Mesenchymal stem cell (in vitro differentiated cells and primary cell): ENCODE measurements around the gene CDH4.

ENCODE experiments used
- DNase-seq: peaks from one replicate; pipeline ENCODE4 v3.0.0-alpha.2; 2013
- H2AFZ ChIP-seq: one replicate; pipeline ENCODE4 v1.6.1; 2013; ENCODE audit warnings: low read depth, mild to moderate bottlenecking, control low read depth, inconsistent platforms, low read length, moderate library complexity
- H2AK5ac ChIP-seq: 2 replicates; pipeline ENCODE4 v1.6.1; 2013; ENCODE audit warnings: low read length, moderate library complexity, mild to moderate bottlenecking, inconsistent platforms; ENCODE audit not compliant: severe bottlenecking
- H2BK120ac ChIP-seq: one replicate; pipeline ENCODE4 v1.6.1; 2013; ENCODE audit warnings: low read depth, mild to moderate bottlenecking, inconsistent platforms, low read length, moderate library complexity
- H2BK12ac ChIP-seq, 2 experiments: one replicate each; pipeline ENCODE4 v1.6.1; 2013; ENCODE audit warnings: inconsistent platforms in 2 of 2, low read length in 2 of 2, mild to moderate bottlenecking in 2 of 2, moderate library complexity in 2 of 2, control low read depth in 1 of 2
- H2BK15ac ChIP-seq: one replicate; pipeline ENCODE4 v1.6.1; 2013; ENCODE audit warnings: mild to moderate bottlenecking, low read depth, inconsistent platforms; ENCODE audit not compliant: poor library complexity, severe bottlenecking
- H2BK5ac ChIP-seq: 2 replicates; pipeline ENCODE4 v1.6.1; 2013; ENCODE audit warnings: low read depth, mild to moderate bottlenecking, low read length, control low read depth, inconsistent platforms; ENCODE audit not compliant: poor library complexity, severe bottlenecking
- H3K14ac ChIP-seq, 2 experiments: one replicate each; pipeline ENCODE4 v1.6.1; 2013; ENCODE audit warnings: inconsistent platforms in 2 of 2, low read length in 2 of 2, control low read depth in 1 of 2, mild to moderate bottlenecking in 1 of 2, moderate library complexity in 1 of 2
- H3K18ac ChIP-seq, 2 experiments: one replicate each; pipeline ENCODE4 v1.6.1; 2013; ENCODE audit warnings: inconsistent platforms in 2 of 2, low read length in 2 of 2, control low read depth in 1 of 2, low read depth in 1 of 2, mild to moderate bottlenecking in 1 of 2
- H3K23ac ChIP-seq, 2 experiments: one replicate each; pipeline ENCODE4 v1.6.1; 2013; ENCODE audit warnings: inconsistent platforms in 2 of 2, low read length in 2 of 2, mild to moderate bottlenecking in 2 of 2, moderate library complexity in 2 of 2, control low read depth in 1 of 2
- H3K27ac ChIP-seq: 2 replicates; pipeline ENCODE4 v1.5.1; 2013; ENCODE audit warnings: mild to moderate bottlenecking, moderate library complexity, low read length, control low read depth, inconsistent platforms; ENCODE audit not compliant: poor library complexity, severe bottlenecking
- H3K27me3 ChIP-seq, 2 experiments: 2 replicates each; pipeline versions ENCODE4 v1.6.1 to v1.7.0; 2013; ENCODE audit warnings: low read length in 2 of 2, mild to moderate bottlenecking in 2 of 2, moderate library complexity in 2 of 2, control low read depth in 1 of 2, inconsistent platforms in 1 of 2; ENCODE audit not compliant: control insufficient read depth in 1 of 2, insufficient read depth in 1 of 2
- H3K36me3 ChIP-seq, 2 experiments: 2 replicates each; pipeline versions ENCODE4 v1.6.1 to v1.7.0; 2013; ENCODE audit warnings: low read length in 2 of 2, control low read depth in 1 of 2, inconsistent platforms in 1 of 2, low read depth in 1 of 2, mild to moderate bottlenecking in 1 of 2; ENCODE audit not compliant: insufficient read depth in 2 of 2, control insufficient read depth in 1 of 2
- H3K4ac ChIP-seq, 2 experiments: one replicate each; pipeline ENCODE4 v1.6.1; 2013; ENCODE audit warnings: inconsistent platforms in 2 of 2, low read length in 2 of 2, mild to moderate bottlenecking in 2 of 2, moderate library complexity in 2 of 2, control low read depth in 1 of 2, low read depth in 1 of 2
- H3K4me1 ChIP-seq: 2 replicates; pipeline ENCODE4 v1.6.1; 2013; ENCODE audit warnings: low read depth, low read length, control low read depth; ENCODE audit not compliant: control insufficient read depth, insufficient read depth
- H3K4me2 ChIP-seq: 2 replicates; pipeline ENCODE4 v1.6.1; 2013; ENCODE audit warnings: low read length, mild to moderate bottlenecking, inconsistent platforms; ENCODE audit not compliant: poor library complexity, severe bottlenecking
- H3K4me3 ChIP-seq, 2 experiments: 2 replicates each; pipeline versions ENCODE4 v1.5.1 to v1.7.0; 2013; ENCODE audit warnings: low read length in 2 of 2, mild to moderate bottlenecking in 2 of 2, control low read depth in 1 of 2, low read depth in 1 of 2; ENCODE audit not compliant: insufficient read depth in 1 of 2
- H3K79me1 ChIP-seq: replicated peaks from 2 replicates; pipeline ENCODE4 v1.6.1; 2013; ENCODE audit warnings: mild to moderate bottlenecking, control low read depth, low read length, inconsistent platforms; ENCODE audit not compliant: poor library complexity, severe bottlenecking
- H3K9ac ChIP-seq: 2 replicates; pipeline ENCODE4 v1.7.0; 2013; ENCODE audit warnings: mild to moderate bottlenecking, low read length, moderate library complexity
- H3K9me3 ChIP-seq: 2 replicates; pipeline ENCODE4 v1.7.0; 2013; ENCODE audit warnings: mild to moderate bottlenecking, low read length; ENCODE audit not compliant: control insufficient read depth
- H4K8ac ChIP-seq: one replicate; pipeline ENCODE4 v1.6.1; 2013; ENCODE audit warnings: inconsistent platforms, mild to moderate bottlenecking, low read length, moderate library complexity
- H4K91ac ChIP-seq: one replicate; pipeline ENCODE4 v1.6.1; 2013; ENCODE audit warnings: mild to moderate bottlenecking, low read length, inconsistent platforms
- WGBS: methylation state at CpG from one replicate; pipeline ENCODE4 v1.1.7; 2013; ENCODE audit warnings: mixed read lengths; 5-methylcytosine and 5-hydroxymethylcytosine counted together

The CDH4 gene

DNA sequence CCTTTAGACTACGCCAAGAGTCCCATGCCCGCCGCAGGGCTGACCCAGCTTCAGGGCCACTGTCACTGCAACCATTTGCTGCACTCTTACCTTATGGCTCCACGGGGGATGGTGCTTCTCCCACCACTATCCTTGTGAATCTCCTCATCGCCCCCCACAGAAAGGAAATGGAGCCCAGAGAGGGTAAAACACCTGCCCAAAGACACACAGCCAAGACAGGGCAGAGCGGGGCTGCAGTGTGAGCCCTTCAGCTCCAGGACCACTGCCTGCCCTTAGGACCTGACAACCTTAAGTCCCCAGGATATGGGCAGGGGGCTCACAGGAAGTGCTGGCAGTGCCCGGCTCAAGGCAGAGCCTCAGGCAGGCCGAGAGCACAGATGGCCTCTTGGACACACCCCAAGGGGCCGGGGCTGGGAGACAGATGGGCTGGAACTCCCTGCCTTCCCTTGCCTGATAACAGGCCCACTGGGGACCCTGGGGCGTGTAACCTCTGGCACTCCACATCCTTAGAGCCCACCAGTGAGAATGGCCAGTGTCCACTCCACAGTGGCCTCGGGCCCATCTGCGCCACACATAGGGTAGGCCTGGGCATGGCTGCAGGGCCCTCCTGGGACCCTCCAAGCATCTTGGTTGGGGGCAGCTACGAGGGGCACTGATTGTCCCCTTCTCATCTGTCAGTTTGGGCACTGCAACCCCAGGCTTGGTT lies 548.5 kb downstream of the CDH4 start:
- H3K9me3 ChIP-seq = no peaks in the 10 kb centered on the region
- H3K4me2 ChIP-seq = no peak overlapping the region
- no peak overlapping the region for H2BK5ac ChIP-seq
- no peak overlapping the region for H2AK5ac ChIP-seq
- no peak overlapping the region for H2BK120ac ChIP-seq
- H3K27me3 ChIP-seq = peaks cover 5 to 54% of the 10 kb centered on the region in 2 experiments
- H4K8ac ChIP-seq = no peak overlapping the region
- 87% methylated on average over 13 of the region's 13 CpGs for WGBS
- H3K14ac ChIP-seq = no peak overlapping the region
- H3K36me3 ChIP-seq = no peaks in the 10 kb centered on the region
- no peak overlapping the region for H3K23ac ChIP-seq
- no peak overlapping the region for H3K18ac ChIP-seq
- H2BK15ac ChIP-seq = no peak overlapping the region
- no peak overlapping the region for H3K4ac ChIP-seq
- DNase-seq = no peak
- no peak overlapping the region for H2BK12ac ChIP-seq
- H3K27ac ChIP-seq = no peak overlapping the region
- no peak overlapping the region for H3K9ac ChIP-seq
- no peak overlapping the region for H2AFZ ChIP-seq
- H4K91ac ChIP-seq = no peak overlapping the region
- peaks cover 7% of the 10 kb centered on the region for H3K4me1 ChIP-seq
- H3K79me1 ChIP-seq = no peaks in the 10 kb centered on the region
- no peak overlapping the region for H3K4me3 ChIP-seq

DNA sequence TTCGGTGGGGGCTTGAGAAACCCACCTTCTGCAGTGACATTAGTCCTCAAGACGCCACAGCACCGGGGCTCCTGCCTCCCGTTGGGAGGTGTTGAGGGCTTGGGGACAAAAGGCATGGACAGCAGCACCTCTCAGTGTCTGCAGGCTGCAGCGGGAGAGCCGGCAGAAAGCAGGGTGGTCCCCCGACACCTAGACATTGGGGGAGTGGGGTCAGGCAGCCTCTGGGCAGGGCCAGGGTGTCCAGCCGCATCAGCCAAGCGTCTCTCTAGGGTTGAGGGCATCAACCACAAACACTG lies 549.0 kb downstream of the CDH4 start:
- Histone ChIP-seq H3K4me2 (no peak overlapping the region), H3K9ac (no peak overlapping the region), H2AK5ac (no peak overlapping the region), H3K4me1 (peaks cover 7% of the 10 kb centered on the region), H2AFZ (no peak overlapping the region), H3K9me3 (no peaks in the 10 kb centered on the region), H4K91ac (no peak overlapping the region), H2BK15ac (no peak overlapping the region), H2BK5ac (no peak overlapping the region), H3K4ac (no peak overlapping the region), H3K18ac (no peak overlapping the region), H3K14ac (no peak overlapping the region), H3K23ac (no peak overlapping the region), H3K79me1 (no peaks in the 10 kb centered on the region), H4K8ac (no peak overlapping the region), H3K4me3 (no peak overlapping the region), H3K36me3 (no peaks in the 10 kb centered on the region), H2BK120ac (no peak overlapping the region), H2BK12ac (no peak overlapping the region), H3K27ac (no peak overlapping the region), H3K27me3 (peaks cover 5 to 57% of the 10 kb centered on the region in 2 experiments)
- 97% methylated on average over 9 of the region's 9 CpGs for WGBS
- DNase-seq = no peak

DNA sequence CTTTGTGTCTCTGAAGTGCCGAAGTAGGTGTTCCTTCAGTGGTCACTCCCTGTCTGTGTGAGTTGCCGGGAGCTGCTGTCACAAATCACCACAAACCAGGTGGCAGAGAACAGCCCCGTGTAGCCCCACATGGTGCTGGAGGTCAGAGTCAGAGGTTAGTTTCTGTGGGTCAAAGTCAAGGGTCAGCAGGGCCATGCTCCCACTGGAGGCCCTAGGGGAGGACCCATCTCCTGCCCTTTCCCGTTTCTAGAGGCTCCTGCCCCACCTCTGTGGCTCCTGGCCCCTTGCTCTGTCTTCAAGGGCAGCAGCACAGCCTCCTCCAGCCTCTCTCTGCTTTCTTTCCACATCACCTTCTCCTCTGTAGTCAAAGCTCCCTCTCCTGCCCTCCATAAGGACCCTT lies 549.4 kb downstream of the CDH4 start:
- no peak overlapping the region for H3K14ac ChIP-seq
- no peak overlapping the region for H3K23ac ChIP-seq
- H3K36me3 ChIP-seq = no peaks in the 10 kb centered on the region
- no peak overlapping the region for H2BK15ac ChIP-seq
- H3K4ac ChIP-seq = no peak overlapping the region
- H3K27me3 ChIP-seq = peaks cover 5 to 58% of the 10 kb centered on the region in 2 experiments
- H3K79me1 ChIP-seq = no peaks in the 10 kb centered on the region
- H3K18ac ChIP-seq = no peak overlapping the region
- H4K8ac ChIP-seq = no peak overlapping the region
- no peak overlapping the region for H2BK120ac ChIP-seq
- H2BK5ac ChIP-seq = no peak overlapping the region
- no peak overlapping the region for H3K27ac ChIP-seq
- no peak overlapping the region for H3K4me2 ChIP-seq
- no peak overlapping the region for H4K91ac ChIP-seq
- WGBS = 72% methylated on average over 4 of the region's 4 CpGs
- no peak overlapping the region for H3K4me3 ChIP-seq
- DNase-seq = no peak
- peaks cover 7% of the 10 kb centered on the region for H3K4me1 ChIP-seq
- H2BK12ac ChIP-seq = no peak overlapping the region
- H2AFZ ChIP-seq = no peak overlapping the region
- no peak overlapping the region for H3K9ac ChIP-seq
- no peaks in the 10 kb centered on the region for H3K9me3 ChIP-seq
- no peak overlapping the region for H2AK5ac ChIP-seq

DNA sequence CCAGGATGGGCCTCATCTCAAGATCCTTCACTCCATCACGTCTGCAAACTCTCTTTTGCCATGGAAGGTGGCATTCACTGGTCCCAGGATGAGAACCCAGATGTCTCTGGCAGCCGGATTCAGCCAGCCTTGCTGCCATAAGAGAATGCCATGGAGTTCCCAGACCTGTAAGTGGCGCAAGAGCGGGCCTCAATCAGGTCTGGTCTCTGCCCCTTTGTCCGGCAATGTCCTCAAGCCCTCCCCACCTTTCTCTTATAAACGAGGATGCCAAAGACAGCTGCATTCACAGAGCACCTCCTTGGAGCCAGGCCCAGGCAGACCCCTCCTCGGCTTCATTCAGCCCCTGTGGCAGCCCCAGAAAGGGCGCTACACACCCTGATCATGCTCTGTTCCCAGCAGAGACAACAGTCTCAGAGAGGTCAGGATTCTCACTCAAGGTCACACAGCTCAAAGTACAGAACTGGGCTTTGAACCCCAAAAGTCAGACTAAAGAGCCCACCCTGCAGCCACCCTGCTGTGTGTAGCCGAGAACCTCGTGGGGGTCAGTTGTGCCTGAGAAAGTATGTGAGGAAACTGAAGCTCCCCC lies 549.9 kb downstream of the CDH4 start:
- H3K4me3 ChIP-seq = no peak overlapping the region

More for the DNA sequence above, 549.9 kb downstream of the CDH4 start:
- Histone ChIP-seq H3K18ac (no peak overlapping the region), H2BK15ac (no peak overlapping the region), H3K4ac (no peak overlapping the region), H2BK5ac (no peak overlapping the region), H3K9ac (no peak overlapping the region), H3K27ac (no peak overlapping the region), H3K4me2 (no peak overlapping the region), H2AFZ (no peak overlapping the region), H2BK120ac (no peak overlapping the region), H4K91ac (no peak overlapping the region), H2AK5ac (no peak overlapping the region), H3K27me3 (peaks cover 4 to 63% of the 10 kb centered on the region in 2 experiments), H2BK12ac (no peak overlapping the region), H3K79me1 (no peaks in the 10 kb centered on the region), H3K14ac (no peak overlapping the region), H3K4me1 (peaks cover 7% of the 10 kb centered on the region), H4K8ac (no peak overlapping the region), H3K36me3 (no peaks in the 10 kb centered on the region), H3K23ac (no peak overlapping the region), H3K9me3 (no peaks in the 10 kb centered on the region)
- WGBS = 75% methylated on average over 10 of the region's 10 CpGs
- DNase-seq = no peak
